NAMALWA (cell line): ENCODE measurements around the gene LTBP2.

Experiments
- DNase-seq: peaks from one replicate; pipeline ENCODE4 v3.0.0-alpha.2; 2015; ENCODE audit warnings: low spot score

LTBP2 gene

DNA sequence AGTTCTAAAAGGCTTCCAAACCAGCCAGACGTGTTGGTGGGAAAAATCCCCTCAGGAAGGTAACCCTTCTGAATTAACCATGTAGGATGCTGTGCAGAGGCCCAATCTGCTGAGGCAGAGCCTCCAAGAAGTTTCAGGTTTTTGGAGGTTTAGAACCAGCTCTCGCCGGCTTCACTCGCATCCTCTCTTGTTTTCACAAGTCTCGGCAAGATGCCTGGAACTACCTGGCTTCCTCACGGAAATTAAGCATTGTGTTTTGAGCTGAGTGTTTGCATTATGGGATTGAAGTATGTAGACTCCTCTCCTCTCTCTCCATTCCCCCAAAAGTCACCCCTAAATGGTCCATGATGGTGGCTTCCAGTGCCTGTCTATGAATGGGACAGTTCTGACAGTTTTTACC lies 20.6 kb downstream of the LTBP2 start:
- DNase-seq, result no peak

- no peak for DNase-seq
These were observed 22.7 kb downstream of the LTBP2 start for GRCh38 chr14:74589291-74589879.

GRCh38 chr14:74587363-74587707 lies 24.7 kb downstream of the LTBP2 start:
- no peak for DNase-seq

DNA sequence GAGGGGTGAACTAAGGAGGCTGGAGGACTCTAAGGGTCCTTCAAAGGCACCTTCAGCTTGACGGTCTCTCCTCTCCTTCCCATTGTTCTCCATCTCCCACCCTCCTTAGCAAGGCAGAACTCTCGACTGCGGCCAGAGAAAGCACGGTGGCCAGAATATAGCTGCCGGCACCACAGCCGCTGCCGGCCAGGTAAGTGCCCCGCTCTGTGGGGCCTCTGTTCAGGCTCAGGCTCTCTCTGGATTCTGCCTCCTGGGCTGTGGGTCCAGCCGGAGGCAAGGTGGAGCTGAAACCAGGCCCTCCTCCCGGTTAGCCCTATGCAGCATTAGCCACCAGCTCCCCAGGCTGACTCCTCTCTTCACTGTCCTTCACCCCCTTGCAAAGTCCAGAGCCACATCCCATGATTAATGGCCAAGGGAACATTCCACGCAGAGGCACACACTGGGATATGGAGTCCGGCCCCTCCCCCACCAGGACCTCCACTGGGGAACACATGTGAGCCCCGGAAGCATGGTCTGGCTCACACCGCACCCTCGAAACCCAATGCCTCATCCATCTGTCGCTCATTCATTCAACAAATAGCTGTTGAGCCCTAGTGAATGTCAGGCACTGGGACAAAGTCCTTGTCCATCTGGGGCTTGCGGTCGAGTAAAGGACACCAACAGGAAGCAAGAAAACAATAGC lies 25.2 kb downstream of the LTBP2 start:
- no peak for DNase-seq

- no peak for DNase-seq
These were observed 26.4 kb downstream of the LTBP2 start for GRCh38 chr14:74585406-74586335.

- no peak for DNase-seq
These were observed 27.1 kb downstream of the LTBP2 start for GRCh38 chr14:74584951-74585350.

- DNase-seq, result no peak
These were observed 28.2 kb downstream of the LTBP2 start for GRCh38 chr14:74583689-74584434.

- no peak for DNase-seq
These were observed 29.0 kb downstream of the LTBP2 start for GRCh38 chr14:74582910-74583581.

DNA sequence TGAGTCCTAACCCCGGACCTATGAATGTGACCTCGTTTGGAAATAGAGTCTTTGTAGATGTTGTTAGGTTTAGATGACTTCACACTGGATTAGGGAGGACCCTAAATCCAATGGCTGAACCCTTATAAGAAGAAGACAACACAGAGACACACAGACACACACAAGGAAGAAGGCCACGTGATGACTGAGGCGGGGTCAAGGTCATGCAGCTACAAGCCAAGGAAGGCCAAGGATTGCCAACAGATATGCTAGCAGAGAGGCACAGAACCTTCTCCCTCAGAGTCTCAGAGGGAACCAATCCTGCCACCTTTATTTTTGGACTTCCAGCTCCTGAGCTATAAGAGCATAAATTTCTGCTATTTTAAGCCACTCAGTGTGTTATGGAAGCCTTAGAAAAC lies 31.8 kb downstream of the LTBP2 start:
- DNase-seq, result no peak

GRCh38 chr14:74579447-74580274 lies 32.4 kb downstream of the LTBP2 start:
- DNase-seq, result no peak

DNA sequence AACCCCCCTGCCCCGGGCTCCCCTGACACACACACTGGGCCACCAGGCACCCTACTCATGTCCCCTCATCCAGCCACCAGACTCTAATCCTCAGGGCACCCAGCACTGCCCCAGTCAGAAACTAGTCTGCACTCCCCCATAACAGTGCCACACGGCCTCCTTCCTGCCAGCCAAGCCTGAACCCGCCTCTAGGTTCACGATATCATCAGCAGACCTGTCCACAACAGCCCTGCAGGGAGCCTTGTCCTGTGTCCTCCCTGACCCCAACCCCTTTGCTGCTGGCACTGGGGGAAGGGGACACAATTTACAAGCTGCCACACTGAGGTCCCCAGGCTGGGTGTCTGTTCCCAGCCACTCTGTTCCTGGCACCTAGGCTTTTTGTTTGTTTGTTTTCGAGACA lies 33.6 kb downstream of the LTBP2 start:
- DNase-seq, result no peak

GRCh38 chr14:74577948-74578275 lies 34.1 kb downstream of the LTBP2 start:
- no peak for DNase-seq

DNA sequence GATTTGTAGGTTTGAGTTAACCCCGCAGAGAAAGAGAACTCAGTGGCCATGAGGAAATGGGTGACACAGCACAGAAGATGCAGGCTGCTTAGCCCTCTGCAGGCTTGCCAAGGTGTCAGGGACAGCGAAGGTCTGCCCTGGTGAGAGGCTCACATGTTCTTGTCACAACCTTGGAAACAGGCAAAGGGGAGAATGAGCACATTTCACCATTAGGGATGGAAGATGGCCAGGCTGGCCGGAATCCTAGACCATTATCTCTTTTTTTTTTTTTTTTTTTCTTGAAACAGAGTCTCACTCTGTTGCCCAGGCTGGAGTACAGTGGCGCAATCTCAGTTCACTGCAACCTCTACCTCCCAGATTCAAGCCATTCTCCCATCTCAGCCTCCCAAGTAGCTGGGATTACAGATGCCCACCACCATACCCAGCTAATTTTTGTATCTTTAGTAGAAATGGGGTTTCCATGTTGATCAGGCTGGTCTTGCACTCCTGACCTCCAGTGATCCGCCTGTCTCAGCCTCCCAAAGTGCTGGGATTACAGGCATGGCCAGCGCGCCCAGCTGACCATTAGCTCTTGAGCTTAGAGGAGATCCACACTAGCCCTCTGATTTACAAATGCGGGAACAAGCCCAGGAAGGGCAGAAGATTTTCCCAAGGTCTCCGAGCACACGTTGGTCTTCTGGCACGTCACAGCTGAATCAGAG lies 34.6 kb downstream of the LTBP2 start:
- no peak for DNase-seq

GRCh38 chr14:74575936-74576335 lies 36.1 kb downstream of the LTBP2 start:
- no peak for DNase-seq

- no peak for DNase-seq
These were observed 36.5 kb downstream of the LTBP2 start for GRCh38 chr14:74575507-74575906.

DNA sequence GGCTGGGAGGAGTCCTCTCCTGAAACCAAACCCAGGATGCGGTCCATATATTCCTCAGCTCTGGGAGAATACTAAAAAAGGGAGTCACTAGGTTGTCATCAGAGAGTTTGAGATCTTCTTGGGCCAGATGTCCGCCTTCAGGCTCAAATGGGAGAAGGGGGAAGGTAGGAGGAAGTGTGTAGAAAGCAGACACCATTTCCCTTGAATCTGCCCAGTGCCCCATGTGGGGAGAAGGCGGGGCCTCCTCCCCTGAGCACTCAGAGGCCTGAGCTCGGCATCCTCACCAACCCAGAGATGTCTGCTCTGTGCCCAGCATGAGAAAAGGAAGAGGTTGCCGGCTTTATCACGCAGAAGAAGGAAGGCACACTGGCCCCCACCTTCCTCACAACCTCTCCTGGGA lies 37.3 kb downstream of the LTBP2 start:
- DNase-seq, result no peak

GRCh38 chr14:74574090-74574433 lies 38.0 kb downstream of the LTBP2 start:
- DNase-seq, result no peak

- no peak for DNase-seq
These were observed 38.5 kb downstream of the LTBP2 start for GRCh38 chr14:74573421-74574089.

- DNase-seq, result no peak
These were observed 39.2 kb downstream of the LTBP2 start for GRCh38 chr14:74572726-74573301.
